ENCODE measurements around the gene MGP.

The MGP gene

DNA sequence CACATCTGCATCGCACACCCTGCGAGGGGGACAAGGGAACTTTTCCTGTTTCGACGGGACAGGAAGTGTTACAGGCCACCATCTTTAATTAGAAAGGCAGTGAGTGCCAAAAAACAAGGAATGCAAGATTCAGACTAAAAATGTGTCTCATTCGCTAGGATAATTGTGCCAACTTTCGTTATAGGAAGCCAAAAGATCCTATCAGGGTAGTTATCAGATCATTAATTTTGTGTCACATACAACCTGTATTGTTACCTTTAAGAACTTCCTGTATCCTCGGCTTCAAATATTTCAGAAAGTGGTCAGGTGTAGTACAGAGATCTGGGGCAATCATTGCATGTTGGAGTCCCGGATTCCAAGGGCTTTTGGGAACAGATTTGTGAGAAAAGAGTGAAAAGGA, 19.2 kb upstream of the MGP start:
- no peak for DNase-seq

GRCh38 chr12:14903386-14904098, 17.9 kb upstream of the MGP start:
- no peak for DNase-seq

GRCh38 chr12:14902465-14902864, 16.8 kb upstream of the MGP start:
- DNase-seq, result no peak

DNA sequence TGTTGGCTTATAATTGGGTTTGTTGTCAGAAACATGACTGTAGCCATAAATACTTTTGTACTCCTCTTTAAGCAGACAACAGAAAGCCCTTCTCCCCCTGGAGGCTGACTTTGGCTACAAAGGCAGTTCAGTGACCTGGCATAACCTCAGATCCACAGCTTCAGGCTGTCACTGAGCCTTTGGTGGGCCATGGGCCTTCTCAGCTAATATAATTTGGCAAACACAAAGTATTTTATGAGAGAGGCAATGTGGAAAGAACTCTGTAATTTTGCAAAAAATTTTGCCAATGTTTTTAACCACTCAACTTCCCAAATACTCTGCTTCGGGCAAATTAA, 15.5 kb upstream of the MGP start:
- DNase-seq, result no peak

DNA sequence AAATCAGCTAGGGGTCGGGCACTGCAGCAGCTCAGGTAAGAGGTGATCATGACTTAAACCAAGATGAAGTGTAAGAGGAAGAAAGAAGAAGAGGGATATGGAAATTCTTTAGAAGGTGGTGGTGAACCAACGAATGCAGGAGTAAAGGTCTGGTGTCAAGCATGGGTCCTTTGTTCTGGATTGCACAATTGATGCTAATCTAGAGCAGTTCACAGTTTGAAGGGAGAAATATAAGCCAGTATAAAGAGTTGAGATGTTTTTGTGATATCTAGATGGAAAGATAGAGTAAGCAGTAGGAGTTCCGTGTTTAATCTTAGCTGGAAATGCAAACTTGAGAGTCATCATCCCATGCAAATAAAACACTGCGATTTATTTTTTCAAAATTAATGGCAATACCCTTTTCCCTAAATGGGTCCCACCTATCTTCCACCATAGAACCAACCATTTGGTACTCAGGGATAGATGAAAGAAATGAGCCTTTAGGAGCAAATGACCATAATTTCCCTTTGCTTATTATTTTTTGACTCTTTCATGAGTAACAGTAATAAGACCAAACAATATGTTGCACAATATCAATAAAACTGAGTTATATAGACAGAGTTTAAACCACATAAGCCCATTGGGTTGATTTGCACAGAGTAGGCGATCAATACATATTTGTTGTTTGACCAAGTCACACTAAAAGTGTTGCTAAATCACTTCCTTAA, 15.0 kb upstream of the MGP start:
- DNase-seq, result no peak

GRCh38 chr12:14896521-14897169, 11.0 kb upstream of the MGP start:
- no peak for DNase-seq

DNA sequence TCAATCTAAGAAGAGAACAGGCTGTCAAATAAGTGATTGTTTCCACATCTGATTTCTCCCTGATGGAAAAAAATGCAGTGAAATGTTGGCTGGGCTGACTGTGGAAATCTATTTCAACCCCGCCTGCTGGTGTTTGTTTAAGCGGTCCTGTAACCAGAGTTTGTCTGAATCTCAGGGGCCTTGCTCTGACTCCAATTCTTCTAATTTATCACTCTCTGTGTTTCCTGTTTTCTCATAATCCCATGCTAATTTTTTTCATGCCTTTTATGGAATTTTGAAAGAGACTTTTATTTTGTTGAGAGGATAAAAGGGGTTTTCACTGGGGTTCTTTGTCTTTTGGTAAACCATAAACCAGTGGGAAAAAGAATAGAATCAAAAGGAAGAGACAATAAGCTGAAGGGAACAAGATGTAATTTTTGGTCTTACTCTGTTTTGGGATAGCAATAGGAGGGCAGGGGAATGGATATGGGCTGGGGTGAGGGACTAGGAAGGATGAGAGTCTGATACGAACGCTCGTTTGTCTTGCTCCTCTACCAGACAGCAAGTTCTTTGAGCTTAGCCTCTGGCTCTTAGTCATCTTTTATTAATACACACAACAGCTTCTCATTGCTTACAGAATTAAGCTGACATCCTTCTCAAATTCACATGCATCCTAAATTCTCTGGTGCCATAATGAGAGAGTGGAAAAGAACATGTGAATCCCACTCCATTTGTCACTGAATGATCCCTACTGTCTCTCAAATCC, 8.0 kb upstream of the MGP start:
- no peak for DNase-seq

DNA sequence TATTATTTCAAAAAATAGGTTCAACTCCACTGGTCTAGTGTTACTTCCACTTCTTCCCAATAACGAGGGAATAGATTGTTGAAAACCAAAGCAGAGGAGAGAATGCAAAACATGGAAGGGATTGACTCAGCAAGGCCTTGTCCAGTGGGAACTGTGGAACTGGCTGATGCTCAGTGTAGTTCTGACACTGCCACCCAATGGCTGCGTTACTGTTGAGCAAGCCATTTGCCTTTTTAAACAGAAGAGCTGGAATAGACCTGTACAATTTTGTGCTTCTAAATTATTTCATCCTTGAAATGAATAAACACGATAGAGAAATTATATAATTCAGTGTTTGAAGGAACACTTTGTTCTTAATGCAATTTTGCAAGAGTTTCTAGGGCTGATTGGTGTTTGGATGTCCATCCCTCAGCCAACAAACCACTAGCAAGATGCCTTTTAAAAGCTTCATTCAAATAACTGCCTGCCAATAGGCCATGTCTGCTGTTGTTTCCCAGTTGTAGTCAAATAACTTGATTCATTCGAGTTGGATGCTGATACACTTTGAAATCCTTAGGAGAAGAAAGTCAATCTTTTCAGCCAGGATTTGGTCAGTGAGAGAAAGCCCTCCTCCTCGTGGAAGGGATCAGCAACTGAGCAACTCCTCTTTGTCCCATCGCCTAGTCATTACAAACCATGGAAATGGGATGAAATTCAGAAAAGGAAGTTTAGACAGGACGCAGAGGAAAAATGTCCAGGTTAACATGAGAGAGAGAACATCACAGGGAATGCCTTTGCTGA, 7.3 kb upstream of the MGP start:
- no peak for DNase-seq

DNA sequence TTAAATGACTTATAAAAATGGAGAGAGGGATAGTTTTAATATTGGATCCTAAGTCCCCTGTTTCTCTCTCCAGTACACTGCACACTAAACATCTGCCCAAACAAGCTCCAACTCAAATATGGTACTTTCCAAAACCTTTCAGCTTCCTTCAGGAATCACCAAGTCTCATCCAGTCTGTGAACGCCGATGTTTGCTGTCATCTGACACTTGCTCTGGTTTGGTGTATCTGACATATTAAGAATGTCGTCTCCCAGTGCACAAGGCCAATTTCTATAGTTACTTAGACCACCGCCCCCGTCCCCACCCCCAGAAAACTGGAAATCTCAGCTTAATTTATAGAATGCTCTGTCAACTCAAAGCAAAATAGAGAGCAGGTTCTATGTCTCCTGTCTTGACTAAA, 5.0 kb upstream of the MGP start:
- no peak for DNase-seq

GRCh38 chr12:14886271-14886670, 617 bp upstream of the MGP start:
- no peak for DNase-seq

GRCh38 chr12:14884458-14884878, 1.2 kb downstream of the MGP start:
- DNase-seq, result no peak

DNA sequence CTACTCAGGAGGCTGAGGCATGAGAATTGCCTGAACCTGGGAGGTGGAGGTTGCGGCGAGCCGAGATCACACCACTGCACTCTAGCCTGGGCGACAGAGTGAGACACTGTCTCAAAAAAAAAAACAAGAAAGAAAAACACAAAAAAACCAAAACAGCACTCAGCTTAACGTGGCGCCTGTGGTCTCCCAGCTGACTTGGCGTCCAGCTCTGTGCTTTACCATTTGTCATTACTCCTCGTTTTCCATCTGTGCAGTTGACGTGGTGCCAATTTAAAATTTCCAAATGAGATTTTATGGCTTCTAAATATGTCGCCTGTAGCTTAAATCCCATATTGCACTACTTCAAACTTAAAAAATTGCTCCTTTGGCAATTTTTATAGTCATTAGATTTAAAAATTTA, 2.0 kb downstream of the MGP start:
- DNase-seq, result no peak

GRCh38 chr12:14880890-14881453, 4.7 kb downstream of the MGP start:
- DNase-seq, result no peak

- DNase-seq, result no peak
These were observed 6.3 kb downstream of the MGP start for GRCh38 chr12:14879222-14879933.

DNA sequence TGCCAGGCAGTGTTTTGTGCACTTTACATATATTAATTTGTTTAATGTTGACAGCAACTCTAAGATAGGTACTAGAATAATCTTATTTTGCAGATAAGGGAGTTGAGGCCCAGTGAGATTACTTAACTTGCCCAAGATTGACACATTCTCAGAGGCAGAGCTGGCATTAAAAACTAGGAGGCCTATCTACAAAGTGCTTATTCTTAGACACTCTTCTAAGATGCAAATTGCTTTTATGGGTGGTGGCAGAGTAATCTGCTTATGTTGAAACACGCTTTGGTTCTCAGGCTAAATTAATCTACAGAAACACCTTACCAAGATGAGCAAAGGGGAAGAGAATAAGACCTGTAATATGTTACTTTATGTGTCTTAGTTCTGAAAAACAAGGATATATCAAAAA, 7.2 kb downstream of the MGP start:
- DNase-seq, result no peak

DNA sequence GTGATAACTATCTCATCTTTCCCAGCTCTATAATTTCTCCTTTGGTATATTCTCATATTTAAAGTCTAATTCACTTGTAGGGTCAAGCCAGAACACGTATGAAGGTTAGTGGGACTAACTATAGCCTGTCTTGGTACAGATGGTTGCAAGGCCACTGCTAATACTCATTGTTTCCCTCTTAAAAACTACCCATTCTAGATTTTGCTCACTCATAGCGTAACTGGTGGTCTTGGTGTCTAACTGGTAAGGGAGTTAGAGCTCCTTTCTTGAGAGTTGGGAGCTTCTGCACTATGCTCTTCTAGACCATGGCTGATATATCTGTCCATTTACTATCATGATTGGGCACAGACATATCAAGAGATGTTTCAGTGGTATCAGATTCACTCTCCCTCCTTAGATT, 8.8 kb downstream of the MGP start:
- DNase-seq, result no peak

- DNase-seq, result no peak
These were observed 10.8 kb downstream of the MGP start for GRCh38 chr12:14874882-14875281.

DNA sequence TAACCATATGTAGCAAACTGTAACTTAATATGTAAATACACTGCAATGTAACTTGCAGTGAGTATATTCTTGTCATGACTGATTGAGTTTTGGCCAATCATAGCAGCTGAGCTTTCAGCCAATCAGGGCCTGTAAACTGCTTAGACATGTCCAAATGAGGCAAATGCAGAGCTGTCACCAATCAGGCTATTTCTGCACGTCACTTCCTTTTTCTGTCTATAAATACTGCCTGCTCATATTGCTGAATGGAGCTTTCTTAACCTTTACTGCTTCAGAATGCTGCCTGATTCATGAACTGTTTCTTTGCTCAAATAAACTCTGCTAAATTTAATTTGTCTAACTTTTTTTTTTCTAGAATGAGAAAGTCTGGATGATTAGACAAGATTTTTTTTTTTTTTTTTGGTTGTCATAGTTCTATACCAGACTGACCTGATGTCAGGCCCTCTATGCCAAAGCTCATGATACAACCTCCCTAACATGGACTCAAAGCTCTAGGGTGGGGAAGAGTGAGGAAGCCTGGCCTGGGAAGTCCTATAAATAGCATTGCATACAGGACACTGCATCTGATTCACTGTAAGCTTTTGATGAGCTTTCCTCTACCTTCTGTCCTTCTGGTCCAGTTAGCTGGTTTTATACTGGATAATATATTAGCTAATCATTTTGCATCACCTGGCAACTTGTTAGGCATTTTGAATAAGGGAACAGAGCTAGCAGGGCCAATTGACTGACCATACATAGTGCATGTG, 12.0 kb downstream of the MGP start:
- DNase-seq, result no peak

- DNase-seq, result no peak
These were observed 13.8 kb downstream of the MGP start for GRCh38 chr12:14871886-14872285.

DNA sequence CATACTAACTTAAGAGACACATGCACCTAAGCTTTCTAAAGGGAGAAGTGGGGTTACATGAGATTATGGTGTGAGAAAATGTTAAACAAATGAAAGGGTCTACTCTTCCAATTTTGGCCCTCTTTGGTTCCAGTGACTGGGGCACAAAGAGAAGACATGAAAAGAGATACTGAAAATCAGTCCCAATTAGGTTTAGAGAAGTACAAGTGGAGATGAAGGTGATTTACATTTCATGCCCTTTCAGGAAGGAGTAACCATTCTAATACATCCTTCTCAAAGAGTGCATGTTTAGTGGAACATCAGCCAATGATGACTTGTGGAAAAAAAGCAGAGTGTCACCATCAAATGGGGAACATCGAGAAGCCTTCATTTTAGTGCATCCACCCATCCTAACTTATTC, 14.4 kb downstream of the MGP start:
- no peak for DNase-seq

Data from right kidney (tissue), 1 donor.